Measurements from ENCODE around the gene ITCH.
A peak's percentile ranks its signal among the peaks of the same experiment; 100 is the strongest.
"Not testable (repeated sequence)": the region's sequence is repeated elsewhere in the genome, so short reads cannot be mapped to it uniquely, and the experiment has no call there.

The ITCH gene

GRCh38 chr20:34363062-34363464 is at the start of gene ITCH:
TSS of gene ITCH (plus strand) at chr20:34363273. CDS start at chr20:34393812, 30,539 bp downstream.
- DNase-seq (ENCODE audit: low read depth) = peak; percentile 99

GRCh38 chr20:34315236-34315635 is 47.8 kb upstream of the ITCH start:
- peak; percentile 57 for DNase-seq (ENCODE audit: low read depth)

- DNase-seq (ENCODE audit: low read depth) = peak; percentile 94
These were observed 46.8 kb upstream of the ITCH start for GRCh38 chr20:34316196-34316814.

GRCh38 chr20:34318609-34319443 is 44.2 kb upstream of the ITCH start:
- no peak for DNase-seq (ENCODE audit: low read depth)

GRCh38 chr20:34320861-34321260 is 42.2 kb upstream of the ITCH start:
- DNase-seq (ENCODE audit: low read depth) = no peak

GRCh38 chr20:34322267-34323105 is 40.6 kb upstream of the ITCH start:
- no peak for DNase-seq (ENCODE audit: low read depth)

GRCh38 chr20:34324541-34324940 is 38.5 kb upstream of the ITCH start:
- no peak for DNase-seq (ENCODE audit: low read depth)

- DNase-seq (ENCODE audit: low read depth) = not testable (repeated sequence)
These were observed 34.9 kb upstream of the ITCH start for GRCh38 chr20:34328207-34328606.

GRCh38 chr20:34328928-34329677 is 34.0 kb upstream of the ITCH start:
- DNase-seq (ENCODE audit: low read depth) = peak; percentile 63

- not testable (repeated sequence) for DNase-seq (ENCODE audit: low read depth)
These were observed 32.1 kb upstream of the ITCH start for GRCh38 chr20:34330861-34331544.

- no peak for DNase-seq (ENCODE audit: low read depth)
These were observed 31.2 kb upstream of the ITCH start for GRCh38 chr20:34331838-34332237.

- no peak for DNase-seq (ENCODE audit: low read depth)
These were observed 30.7 kb upstream of the ITCH start for GRCh38 chr20:34332262-34332920.

GRCh38 chr20:34333786-34334185 is 29.3 kb upstream of the ITCH start:
- no peak for DNase-seq (ENCODE audit: low read depth)

- peak; percentile 49 for DNase-seq (ENCODE audit: low read depth)
These were observed 28.2 kb upstream of the ITCH start for GRCh38 chr20:34334654-34335407.

GRCh38 chr20:34337544-34337943 is 25.5 kb upstream of the ITCH start:
- no peak for DNase-seq (ENCODE audit: low read depth)

GRCh38 chr20:34337982-34338726 is 24.9 kb upstream of the ITCH start:
- DNase-seq (ENCODE audit: low read depth) = no peak

GRCh38 chr20:34340726-34341125 is 22.3 kb upstream of the ITCH start:
- DNase-seq (ENCODE audit: low read depth) = not testable (repeated sequence)

GRCh38 chr20:34341199-34341598 is 21.9 kb upstream of the ITCH start:
- DNase-seq (ENCODE audit: low read depth) = not testable (repeated sequence)
